IMR-90 (cell line): ENCODE results near the gene NPAS2. TPM values are rescaled to one million over a fixed set of nuclear protein-coding genes. Genes with fewer than 3 reads are reported as not detected.

Experiments
- ATAC-seq: fragments of 200-7000 bp; cut with Tn5 transposase; 2 replicates; pipeline ENCODE4 v1.9.1; 2020; ENCODE audit warnings: low read depth, mild to moderate bottlenecking, moderate library complexity
- BruUV-seq: library from RNA; stranded (reverse); fragments of 400-500 nt; replicated peaks from 2 replicates; lab custom pipeline; 2021; lab: Mats Ljungman, UMichigan
- CTCF ChIA-PET: fragments of 300-600 bp; formaldehyde crosslinking; extraction: SDS; loops from one replicate; lab custom pipeline; 2021; ENCODE audit warnings: antibody characterized with exemption; lab: Yijun Ruan, JAX
- POLR2A ChIA-PET: fragments of 300-600 bp; sonication (Branson Sonifier 250); formaldehyde crosslinking; loops from one replicate; lab custom pipeline; 2022; ENCODE audit warnings: antibody characterized with exemption; ENCODE audit not compliant: unreplicated experiment; lab: Charles Lee
- DNase-seq: peaks from one replicate; pipeline ENCODE4 v3.0.0; 2013
- H2AFZ ChIP-seq: replicated peaks from 2 replicates; pipeline ENCODE3; 2013; ENCODE audit warnings: low read length, mild to moderate bottlenecking; ENCODE audit not compliant: poor library complexity
- H2AK5ac ChIP-seq: 2 replicates; pipeline ENCODE4 v1.6.1; 2013; ENCODE audit warnings: low read depth, low read length, inconsistent platforms
- H2AK9ac ChIP-seq: replicated peaks from 2 replicates; pipeline ENCODE3; 2013; ENCODE audit warnings: mild to moderate bottlenecking, low read depth, low read length, moderate library complexity; ENCODE audit not compliant: poor library complexity
- H2BK120ac ChIP-seq: 2 replicates; pipeline ENCODE4 v1.6.1; 2013; ENCODE audit warnings: low read depth, low read length, inconsistent platforms
- H2BK15ac ChIP-seq: 3 replicates; pipeline ENCODE4 v1.6.1; 2013; ENCODE audit warnings: low read depth, low read length, inconsistent platforms
- H2BK20ac ChIP-seq: 2 replicates; pipeline ENCODE4 v1.6.1; 2013; ENCODE audit warnings: low read depth, mild to moderate bottlenecking, inconsistent platforms, low read length, moderate library complexity
- H2BK5ac ChIP-seq: 2 replicates; pipeline ENCODE4 v1.6.1; 2013; ENCODE audit warnings: mild to moderate bottlenecking, low read depth, low read length, inconsistent platforms; ENCODE audit not compliant: poor library complexity, severe bottlenecking
- H3K14ac ChIP-seq: replicated peaks from 2 replicates; pipeline ENCODE4 v1.6.1; 2013; ENCODE audit warnings: low read depth, low read length, inconsistent platforms
- H3K18ac ChIP-seq: 2 replicates; pipeline ENCODE4 v1.6.1; 2013; ENCODE audit warnings: low read depth, low read length, control low read depth
- H3K23ac ChIP-seq: 2 replicates; pipeline ENCODE4 v1.6.1; 2013; ENCODE audit warnings: low read depth, low read length, inconsistent platforms
- H3K27ac ChIP-seq: 2 replicates; pipeline ENCODE4 v1.5.1; 2013; ENCODE audit warnings: mild to moderate bottlenecking, control low read depth, low read length; ENCODE audit not compliant: insufficient read depth
- H3K27me3 ChIP-seq: 2 replicates; pipeline ENCODE4 v1.6.1; 2013; ENCODE audit warnings: low read length; ENCODE audit not compliant: control insufficient read depth, insufficient read depth
- H3K36me3 ChIP-seq: 2 replicates; pipeline ENCODE4 v1.6.1; 2013; ENCODE audit warnings: low read length, mixed read lengths; ENCODE audit not compliant: control insufficient read depth, insufficient read depth
- H3K4ac ChIP-seq: 2 replicates; pipeline ENCODE4 v1.6.1; 2013; ENCODE audit warnings: low read depth, low read length, inconsistent platforms
- H3K4me1 ChIP-seq: 2 replicates; pipeline ENCODE4 v1.6.1; 2013; ENCODE audit warnings: low read length, mixed read lengths; ENCODE audit not compliant: control insufficient read depth, insufficient read depth
- H3K4me2 ChIP-seq: 2 replicates; pipeline ENCODE4 v1.6.1; 2013; ENCODE audit warnings: low read depth, mild to moderate bottlenecking, control low read depth, low read length, moderate library complexity
- H3K4me3 ChIP-seq: 2 replicates; pipeline ENCODE4 v1.5.1; 2013; ENCODE audit warnings: low read depth, mild to moderate bottlenecking, control low read depth, low read length, moderate library complexity; ENCODE audit not compliant: insufficient read depth
- H3K56ac ChIP-seq: 2 replicates; pipeline ENCODE4 v1.6.1; 2013; ENCODE audit warnings: low read length, inconsistent platforms; ENCODE audit not compliant: insufficient read depth; ENCODE audit errors: extremely low read depth
- H3K79me1 ChIP-seq, 2 experiments: 2 replicates each; pipeline ENCODE4 v1.6.1; 2013; ENCODE audit warnings: low read length in 2 of 2, inconsistent platforms in 1 of 2, low read depth in 1 of 2
- H3K9ac ChIP-seq: 2 replicates; pipeline ENCODE4 v1.6.1; 2013; ENCODE audit warnings: low read depth, low read length, control low read depth
- H3K9me1 ChIP-seq: 2 replicates; pipeline ENCODE4 v1.6.1; 2013; ENCODE audit warnings: low read length, inconsistent platforms; ENCODE audit not compliant: insufficient read depth
- H3K9me3 ChIP-seq: 2 replicates; pipeline ENCODE4 v1.6.1; 2013; ENCODE audit warnings: low read length; ENCODE audit not compliant: control insufficient read depth, insufficient read depth
- H4K20me1 ChIP-seq: 2 replicates; pipeline ENCODE4 v1.6.1; 2013; ENCODE audit warnings: low read length, inconsistent platforms; ENCODE audit not compliant: insufficient read depth
- H4K5ac ChIP-seq: 2 replicates; pipeline ENCODE4 v1.6.1; 2013; ENCODE audit warnings: mild to moderate bottlenecking, low read depth, low read length, control low read depth
- H4K8ac ChIP-seq, 2 experiments: 2 replicates each; pipeline ENCODE4 v1.6.1; 2013; ENCODE audit warnings: low read depth in 2 of 2, low read length in 2 of 2, control low read depth in 1 of 2, inconsistent platforms in 1 of 2
- H4K91ac ChIP-seq: 2 replicates; pipeline ENCODE4 v1.6.1; 2013; ENCODE audit warnings: low read depth, low read length, inconsistent platforms; ENCODE audit not compliant: insufficient read depth
- CEBPB ChIP-seq: IDR thresholded peaks from 2 replicates; pipeline ENCODE4 v1.6.1; 2012; ENCODE audit warnings: low read depth, low read length, improper control_type of control experiment
- CHD1 ChIP-seq: IDR thresholded peaks from 2 replicates; pipeline ENCODE4 v1.6.1; 2012; ENCODE audit warnings: low read depth, low read length, improper control_type of control experiment
- CTCF ChIP-seq: conservative IDR thresholded peaks from 2 replicates; pipeline ENCODE4 v1.5.1; 2012; ENCODE audit warnings: mild to moderate bottlenecking, low read depth, low read length, improper control_type of control experiment
- FOS ChIP-seq: fragments of 150-350 bp; IDR thresholded peaks from 2 replicates; pipeline ENCODE4 v1.6.1; 2016; ENCODE audit warnings: low read depth, low read length
- MAFK ChIP-seq: IDR thresholded peaks from 2 replicates; pipeline ENCODE4 v1.6.1; 2012; ENCODE audit warnings: low read depth, low read length, improper control_type of control experiment
- MAZ ChIP-seq: IDR thresholded peaks from 2 replicates; pipeline ENCODE4 v1.6.1; 2012; ENCODE audit warnings: low read depth, mild to moderate bottlenecking, low read length, improper control_type of control experiment, moderate library complexity, borderline replicate concordance
- MXI1 ChIP-seq: IDR thresholded peaks from 2 replicates; pipeline ENCODE4 v1.6.1; 2012; ENCODE audit warnings: low read depth, mild to moderate bottlenecking, low read length, moderate library complexity, borderline replicate concordance
- NFE2L2 ChIP-seq: fragments of 150-350 bp; IDR thresholded peaks from 2 replicates; pipeline ENCODE4 v1.6.1; 2016; ENCODE audit warnings: low read depth, mild to moderate bottlenecking, low read length
- POLR2A ChIP-seq: IDR thresholded peaks from 2 replicates; pipeline ENCODE4 v1.6.1; 2012; ENCODE audit warnings: mild to moderate bottlenecking, low read depth, low read length
- RCOR1 ChIP-seq: IDR thresholded peaks from 2 replicates; pipeline ENCODE4 v1.6.1; 2012; ENCODE audit warnings: mild to moderate bottlenecking, low read length, improper control_type of control experiment; ENCODE audit not compliant: insufficient replicate concordance
- SMC3 ChIP-seq: fragments of 150-350 bp; IDR thresholded peaks from 2 replicates; pipeline ENCODE4 v1.6.1; 2016; ENCODE audit warnings: low read depth, mild to moderate bottlenecking, antibody characterized with exemption, low read length, moderate library complexity
- WGBS, 2 experiments: methylation state at CpG; one replicate each; pipeline versions ENCODE4 v1.1.5 to v1.1.7; 2013; ENCODE audit warnings: missing lambda C conversion rate in 2 of 2; ENCODE audit not compliant: insufficient read length in 1 of 2; ENCODE audit errors: extremely low coverage in 2 of 2; 5-methylcytosine and 5-hydroxymethylcytosine counted together
- dilution Hi-C: fragments of 300-500 bp; cut with HindIII; formaldehyde crosslinking; loops from one replicate; pipeline ENCODE4 v1.14.3; 2018; ENCODE audit warnings: low sequenced_read_pairs; ENCODE audit not compliant: unreplicated experiment
- in situ Hi-C: fragments of 300-500 bp; cut with MboI; formaldehyde crosslinking; loops from 3 replicates; pipeline ENCODE4 v1.14.3; 2019; ENCODE audit warnings: low sequenced_read_pairs, inconsistent platforms, mixed read lengths
- intact Hi-C: fragments of 100-400 bp; cut with micrococcal nuclease; formaldehyde crosslinking; loops from 2 replicates; pipeline ENCODE4 v1.10.0; 2022
- polyA plus RNA-seq, 3 experiments: library from polyadenylated mRNA; depleted of rRNA; stranded (reverse); fragments of >200 nt; gene quantifications; 2 replicates each; pipeline ENCODE4 v1.2.3, GENCODE V29; 2012; ENCODE audit warnings: low replicate concordance in 1 of 3
- total RNA-seq: library from RNA; depleted of rRNA; stranded (reverse); fragments of >200 nt; gene quantifications from 2 replicates; pipeline ENCODE4 v1.2.3, GENCODE V29; 2012
- TF ChIP-seq, protein P1 (sequence below): fragments of 150-350 bp; IDR thresholded peaks from 2 replicates; pipeline ENCODE4 v1.6.1; 2016; ENCODE audit warnings: low read depth, mild to moderate bottlenecking, low read length, moderate library complexity, borderline replicate concordance

The NPAS2 gene
- total and polyA plus RNA-seq, 2 of the 4 experiments (the other 2 are of a cell fraction) = 5.2 to 14.8 TPM

- Histone ChIP-seq H3K4me3 (no peak overlapping the region), H2AK5ac (peak overlapping the region; percentile 81), H3K27ac (no peak overlapping the region), H2BK120ac (peak overlapping the region; percentile 70), H3K56ac (no peak overlapping the region), H2BK20ac (peak overlapping the region; percentile 21; the same call in 1 of the 2 replicates), H3K9me1 (peaks cover 32% of the 10 kb centered on the region), H4K5ac (no peak overlapping the region), H3K9ac (no peak overlapping the region), H3K4ac (peak overlapping the region; percentile 38), H3K14ac (peak overlapping the region; percentile 63), H4K8ac (peak overlapping the region in 1 of 2 experiments; percentile 34; a peak in 1 of 4 replicates), H2BK5ac (no peak overlapping the region), H3K27me3 (no peaks in the 10 kb centered on the region), H3K36me3 (peaks cover 2% of the 10 kb centered on the region; the same call in 1 of the 2 replicates), H2AK9ac (no peak overlapping the region), H2AFZ (no peak overlapping the region), H3K9me3 (no peaks in the 10 kb centered on the region), H3K18ac (no peak overlapping the region), H2BK15ac (0 out of 3 replicates have a peak overlapping the region, but pooled peaks have one; percentile 32), H3K4me1 (peaks cover 16% of the 10 kb centered on the region), H4K20me1 (peaks cover 10% of the 10 kb centered on the region), H4K91ac (no peak overlapping the region; the same call in 1 of the 2 replicates), H3K23ac (no peak overlapping the region; the same call in 1 of the 2 replicates), H3K4me2 (no peak overlapping the region), H3K79me1 (peaks cover 11 to 28% of the 10 kb centered on the region in 2 experiments)
- ATAC-seq = no peak
- ChIA-PET POLR2A (no interaction called here), CTCF (interaction anchor here (0.5 kb wide), 1 partner anchor 14 kb away, joined by 3 read pairs; no protein-coding TSS in a partner anchor)
- no peak for DNase-seq
- in situ Hi-C loops (no loop called here), intact Hi-C loops (no loop called here), dilution Hi-C loops (no loop called here)
- BruUV-seq = no TSS peak
- TF ChIP-seq FOS (no peak), MXI1 (no peak), CEBPB (no peak), CTCF (no peak), RCOR1 (no peak), NFE2L2 (no peak), SMC3 (no peak), POLR2A (no peak), CHD1 (no peak), MAFK (no peak), MAZ (no peak)
- TF ChIP-seq, protein P1, sequence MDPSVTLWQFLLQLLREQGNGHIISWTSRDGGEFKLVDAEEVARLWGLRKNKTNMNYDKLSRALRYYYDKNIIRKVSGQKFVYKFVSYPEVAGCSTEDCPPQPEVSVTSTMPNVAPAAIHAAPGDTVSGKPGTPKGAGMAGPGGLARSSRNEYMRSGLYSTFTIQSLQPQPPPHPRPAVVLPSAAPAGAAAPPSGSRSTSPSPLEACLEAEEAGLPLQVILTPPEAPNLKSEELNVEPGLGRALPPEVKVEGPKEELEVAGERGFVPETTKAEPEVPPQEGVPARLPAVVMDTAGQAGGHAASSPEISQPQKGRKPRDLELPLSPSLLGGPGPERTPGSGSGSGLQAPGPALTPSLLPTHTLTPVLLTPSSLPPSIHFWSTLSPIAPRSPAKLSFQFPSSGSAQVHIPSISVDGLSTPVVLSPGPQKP = no peak
- WGBS, 2 experiments = 35% methylated on average over 2 of the region's 9 CpGs; no CpG with 5 or more reads in 1 of the 2 experiments
Measured at GRCh38 chr2:100905132-100905805, 85.3 kb downstream of the NPAS2 start.
